PC-3 (cell line): ENCODE results near the gene GALNS. TPM values are rescaled to one million over a fixed set of nuclear protein-coding genes. Genes with fewer than 3 reads are reported as not detected.

Experiments
- ATAC-seq: fragments of 200-7000 bp; cut with Tn5 transposase; 2 replicates; pipeline ENCODE4 v1.9.1; 2020; ENCODE audit warnings: mild to moderate bottlenecking, moderate library complexity
- BruUV-seq: library from RNA; stranded (reverse); fragments of 400-500 nt; replicated peaks from 2 replicates; lab custom pipeline; 2021; lab: Mats Ljungman, UMichigan
- CTCF ChIA-PET: fragments of 300-600 bp; sonication (Branson Sonifier 250); formaldehyde crosslinking; loops from one replicate; lab custom pipeline; 2022; ENCODE audit warnings: antibody characterized with exemption; lab: Charles Lee
- POLR2A ChIA-PET: fragments of 300-600 bp; sonication (Branson Sonifier 250); formaldehyde crosslinking; loops from one replicate; lab custom pipeline; 2022; ENCODE audit warnings: antibody characterized with exemption; ENCODE audit not compliant: unreplicated experiment; lab: Charles Lee
- DNase-seq: peaks from one replicate; pipeline ENCODE4 v3.0.0-alpha.2; 2015
- H2AFZ ChIP-seq: fragments of 300-600 bp; sonication (generic); 2 replicates; pipeline ENCODE4 v1.6.0; 2016; ENCODE audit warnings: antibody characterized with exemption, low read length
- H3F3A ChIP-seq: fragments of 300-600 bp; sonication (generic); one replicate; pipeline ENCODE4 v1.6.0; 2017; ENCODE audit warnings: antibody characterized with exemption, low read length, control low read depth, mild to moderate bottlenecking; ENCODE audit not compliant: unreplicated experiment
- H3K27ac ChIP-seq: fragments of 300-600 bp; sonication (generic); 2 replicates; pipeline ENCODE4 v1.5.1; 2016; ENCODE audit warnings: mild to moderate bottlenecking, low read length
- H3K27me3 ChIP-seq: fragments of 300-600 bp; sonication (generic); 2 replicates; pipeline ENCODE4 v1.6.1; 2016; ENCODE audit warnings: low read length, mixed read lengths
- H3K36me3 ChIP-seq: fragments of 300-600 bp; sonication (generic); 2 replicates; pipeline ENCODE4 v1.6.1; 2016; ENCODE audit warnings: low read depth, mixed run types, low read length, mixed read lengths
- H3K4me1 ChIP-seq: fragments of 300-600 bp; sonication (generic); 2 replicates; pipeline ENCODE4 v1.5.1; 2016; ENCODE audit warnings: low read length; ENCODE audit not compliant: insufficient read depth
- H3K4me2 ChIP-seq: fragments of 300-600 bp; sonication (generic); 2 replicates; pipeline ENCODE4 v1.6.0; 2016; ENCODE audit warnings: low read length
- H3K4me3 ChIP-seq: fragments of 300-600 bp; sonication (generic); 2 replicates; pipeline ENCODE4 v1.5.1; 2016; ENCODE audit warnings: mild to moderate bottlenecking, low read length, mixed read lengths
- H3K79me2 ChIP-seq: fragments of 300-600 bp; sonication (generic); 2 replicates; pipeline ENCODE4 v1.6.1; 2017; ENCODE audit warnings: low read length, mixed read lengths
- H3K9ac ChIP-seq: fragments of 300-600 bp; sonication (generic); 2 replicates; pipeline ENCODE4 v1.6.0; 2016; ENCODE audit warnings: mild to moderate bottlenecking, low read length
- H3K9me2 ChIP-seq: fragments of 300-600 bp; sonication (generic); replicated peaks from 2 replicates; pipeline ENCODE4 v1.6.1; 2016; ENCODE audit warnings: mixed run types, low read length, mixed read lengths
- H3K9me3 ChIP-seq: fragments of 300-600 bp; sonication (generic); 2 replicates; pipeline ENCODE4 v1.6.1; 2016; ENCODE audit warnings: low read length, mixed read lengths
- H4K20me1 ChIP-seq: fragments of 300-600 bp; sonication (generic); 2 replicates; pipeline ENCODE4 v1.6.1; 2016; ENCODE audit warnings: low read length, mixed read lengths
- EZH2 ChIP-seq: fragments of 300-600 bp; sonication (generic); IDR thresholded peaks from one replicate; pipeline ENCODE4 v1.6.1; 2017; ENCODE audit warnings: antibody characterized with exemption, mild to moderate bottlenecking, low read length; ENCODE audit not compliant: unreplicated experiment
- EZH2phosphoT487 ChIP-seq: fragments of 300-600 bp; sonication (generic); IDR thresholded peaks from 2 replicates; pipeline ENCODE4 v1.6.1; 2018; ENCODE audit warnings: mild to moderate bottlenecking, antibody characterized with exemption, low read length, borderline replicate concordance
- intact Hi-C: fragments of 100-400 bp; cut with micrococcal nuclease; formaldehyde crosslinking; loops from 2 replicates; pipeline ENCODE4 v1.9.0; 2023
- total RNA-seq: library from RNA; depleted of rRNA; stranded (reverse); fragments of >200 nt; gene quantifications from 2 replicates; pipeline ENCODE4 v1.2.3, GENCODE V29; 2014
- TF ChIP-seq, protein P1 (sequence below): fragments of 300-600 bp; sonication (generic); conservative IDR thresholded peaks from 2 replicates; pipeline ENCODE4 v1.5.1; 2017; ENCODE audit warnings: antibody characterized with exemption, low read depth, mild to moderate bottlenecking, low read length

Gene GALNS
- total RNA-seq, 1 experiment from 2014 or later: 18.3 TPM

DNA sequence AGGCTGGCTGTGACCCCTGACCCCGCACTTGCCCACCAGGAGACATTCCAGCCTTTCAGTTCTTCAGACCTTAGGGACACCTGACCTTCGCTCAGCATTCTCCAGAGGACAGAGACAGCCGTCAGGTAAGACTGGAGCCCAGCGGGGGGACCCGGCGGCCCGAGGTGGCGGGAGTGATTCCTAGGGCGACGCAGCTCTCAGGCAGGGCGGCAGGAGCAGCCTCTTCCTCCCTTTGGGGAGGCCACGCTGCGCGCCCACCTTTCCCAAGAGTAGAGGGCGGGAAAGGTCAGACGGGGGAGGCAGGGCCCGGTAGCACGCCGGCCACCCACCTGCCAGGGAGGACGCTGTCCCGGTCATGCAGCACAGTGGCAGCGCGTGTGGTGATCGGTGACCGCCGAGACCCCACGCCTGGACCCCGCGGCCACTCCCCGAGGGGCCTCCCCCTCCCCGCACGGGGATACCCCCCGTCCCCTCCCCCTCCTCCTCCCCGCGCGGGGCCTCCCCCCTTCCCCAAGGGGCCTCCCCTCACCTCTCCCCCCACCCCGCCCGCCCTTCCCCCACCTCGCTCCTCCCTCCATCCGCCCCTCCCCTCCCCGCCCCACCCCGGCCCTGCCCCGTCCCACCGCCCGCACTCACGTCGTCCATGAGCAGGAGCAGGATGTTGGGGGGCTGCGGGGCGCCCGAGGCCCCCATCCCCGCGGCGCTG, 472 bp downstream of the GALNS start:
- Histone ChIP-seq H3K9me2 (no peaks in the 10 kb centered on the region), H4K20me1 (no peaks in the 10 kb centered on the region), H3K9me3 (no peaks in the 10 kb centered on the region), H3K9ac (peak overlapping the region; percentile 94), H3K79me2 (peaks cover 25% of the 10 kb centered on the region), H3K4me3 (peak overlapping the region; percentile 99), H3F3A (no peaks in the 10 kb centered on the region), H3K36me3 (no peaks in the 10 kb centered on the region), H3K27me3 (no peaks in the 10 kb centered on the region), H2AFZ (no peak overlapping the region), H3K27ac (no peak overlapping the region), H3K4me1 (0 out of 2 replicates have a peak, but pooled peaks cover 6% of the 10 kb centered on the region), H3K4me2 (peak overlapping the region; percentile 87)
- intact Hi-C loops: no loop called here
- peak; percentile 39 for ATAC-seq
- DNase-seq: no peak
- ChIA-PET POLR2A (no interaction called here), CTCF (interaction anchor here (1.7 to 1.9 kb wide), 2 partner anchors 45 to 119 kb away, joined by 5 to 9 read pairs; partner anchors contain the start of gene APRT)
- BruUV-seq: no TSS peak
- TF ChIP-seq EZH2: no peak
- no peak for TF ChIP-seq EZH2phosphoT487
- TF ChIP-seq, protein P1, sequence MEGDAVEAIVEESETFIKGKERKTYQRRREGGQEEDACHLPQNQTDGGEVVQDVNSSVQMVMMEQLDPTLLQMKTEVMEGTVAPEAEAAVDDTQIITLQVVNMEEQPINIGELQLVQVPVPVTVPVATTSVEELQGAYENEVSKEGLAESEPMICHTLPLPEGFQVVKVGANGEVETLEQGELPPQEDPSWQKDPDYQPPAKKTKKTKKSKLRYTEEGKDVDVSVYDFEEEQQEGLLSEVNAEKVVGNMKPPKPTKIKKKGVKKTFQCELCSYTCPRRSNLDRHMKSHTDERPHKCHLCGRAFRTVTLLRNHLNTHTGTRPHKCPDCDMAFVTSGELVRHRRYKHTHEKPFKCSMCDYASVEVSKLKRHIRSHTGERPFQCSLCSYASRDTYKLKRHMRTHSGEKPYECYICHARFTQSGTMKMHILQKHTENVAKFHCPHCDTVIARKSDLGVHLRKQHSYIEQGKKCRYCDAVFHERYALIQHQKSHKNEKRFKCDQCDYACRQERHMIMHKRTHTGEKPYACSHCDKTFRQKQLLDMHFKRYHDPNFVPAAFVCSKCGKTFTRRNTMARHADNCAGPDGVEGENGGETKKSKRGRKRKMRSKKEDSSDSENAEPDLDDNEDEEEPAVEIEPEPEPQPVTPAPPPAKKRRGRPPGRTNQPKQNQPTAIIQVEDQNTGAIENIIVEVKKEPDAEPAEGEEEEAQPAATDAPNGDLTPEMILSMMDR: no peak

DNA sequence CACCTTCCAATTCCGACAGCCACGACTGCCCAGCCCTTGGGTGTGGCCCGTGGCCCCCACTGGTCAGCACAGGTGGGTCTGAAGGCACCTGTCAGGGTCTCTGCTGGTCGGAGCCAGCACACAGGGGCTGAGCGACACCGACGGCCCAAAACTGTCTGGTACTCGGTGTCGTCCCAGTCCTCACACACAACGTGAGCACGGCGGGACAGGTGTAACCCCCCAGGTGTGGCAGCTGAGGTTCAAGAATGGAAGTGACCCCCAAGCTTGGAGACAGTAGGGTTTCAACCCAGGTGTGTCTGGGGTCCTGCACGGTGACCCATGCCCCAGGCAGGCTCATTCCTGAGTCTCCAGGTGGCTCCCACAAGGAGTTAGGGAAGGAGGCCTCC, 1.0 kb downstream of the GALNS start:
- intact Hi-C loops: no loop called here
- no peak overlapping the region for H3K27ac ChIP-seq
- no peak overlapping the region for H2AFZ ChIP-seq
- H3K9me2 ChIP-seq: no peaks in the 10 kb centered on the region
- POLR2A ChIA-PET: no interaction called here
- ATAC-seq: no peak
- no peaks in the 10 kb centered on the region for H3K27me3 ChIP-seq
- H3K4me3 ChIP-seq: peak overlapping the region; percentile 69
- H3K4me2 ChIP-seq: peak overlapping the region; percentile 87
- peak overlapping the region; percentile 33; the same call in 1 of the 2 replicates for H3K9ac ChIP-seq
- BruUV-seq: no TSS peak
- H4K20me1 ChIP-seq: no peaks in the 10 kb centered on the region
- TF ChIP-seq, protein P1: no peak
- TF ChIP-seq EZH2phosphoT487 (no peak), EZH2 (no peak)
- CTCF ChIA-PET: no interaction called here
- peaks cover 25% of the 10 kb centered on the region for H3K79me2 ChIP-seq
- H3K4me1 ChIP-seq: 0 out of 2 replicates have a peak, but pooled peaks cover 6% of the 10 kb centered on the region
- no peaks in the 10 kb centered on the region for H3K9me3 ChIP-seq
- no peaks in the 10 kb centered on the region for H3F3A ChIP-seq
- no peaks in the 10 kb centered on the region for H3K36me3 ChIP-seq
- DNase-seq: no peak

DNA sequence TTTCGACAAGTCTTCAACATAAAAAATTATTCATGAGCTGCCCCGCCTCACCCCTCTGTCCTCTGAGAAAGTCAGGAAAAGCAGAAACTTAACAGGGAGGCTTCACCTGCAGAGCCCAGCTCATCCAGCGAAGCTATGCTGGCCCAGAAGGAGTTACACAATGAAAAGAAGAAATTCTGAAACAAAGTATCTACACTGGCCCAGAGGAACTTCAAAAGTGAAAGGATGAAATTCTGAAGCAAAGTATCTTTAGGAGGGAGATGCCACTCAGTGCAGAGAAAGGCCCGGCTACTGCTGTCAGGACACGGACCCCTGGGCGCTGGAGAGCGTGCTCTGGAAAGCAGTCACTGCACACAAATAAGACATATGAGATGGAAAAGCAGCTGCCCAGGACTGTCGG, 1.6 kb downstream of the GALNS start:
- H3K79me2 ChIP-seq: peaks cover 25% of the 10 kb centered on the region
- no peaks in the 10 kb centered on the region for H4K20me1 ChIP-seq
- no peaks in the 10 kb centered on the region for H3K27me3 ChIP-seq
- no peak for DNase-seq
- no peaks in the 10 kb centered on the region for H3K9me2 ChIP-seq
- BruUV-seq: TSS peak; percentile 21
- no peak overlapping the region for H3K4me3 ChIP-seq
- H3K36me3 ChIP-seq: no peaks in the 10 kb centered on the region
- TF ChIP-seq EZH2phosphoT487: no peak
- TF ChIP-seq, protein P1: no peak
- no peak for TF ChIP-seq EZH2
- H3K4me2 ChIP-seq: no peak overlapping the region; the same call in 1 of the 2 replicates
- H3K4me1 ChIP-seq: 0 out of 2 replicates have a peak, but pooled peaks cover 6% of the 10 kb centered on the region
- CTCF ChIA-PET: no interaction called here
- no peak overlapping the region for H2AFZ ChIP-seq
- no peaks in the 10 kb centered on the region for H3F3A ChIP-seq
- POLR2A ChIA-PET: no interaction called here
- intact Hi-C loops: no loop called here
- no peaks in the 10 kb centered on the region for H3K9me3 ChIP-seq
- ATAC-seq: no peak
- H3K9ac ChIP-seq: no peak overlapping the region
- no peak overlapping the region for H3K27ac ChIP-seq
